ENCODE data around the gene OR52J3. TPM values are rescaled to one million over a fixed set of nuclear protein-coding genes. Genes with fewer than 3 reads are reported as not detected.

The OR52J3 gene
- polyA plus RNA-seq, 4 donors: not detected

DNA sequence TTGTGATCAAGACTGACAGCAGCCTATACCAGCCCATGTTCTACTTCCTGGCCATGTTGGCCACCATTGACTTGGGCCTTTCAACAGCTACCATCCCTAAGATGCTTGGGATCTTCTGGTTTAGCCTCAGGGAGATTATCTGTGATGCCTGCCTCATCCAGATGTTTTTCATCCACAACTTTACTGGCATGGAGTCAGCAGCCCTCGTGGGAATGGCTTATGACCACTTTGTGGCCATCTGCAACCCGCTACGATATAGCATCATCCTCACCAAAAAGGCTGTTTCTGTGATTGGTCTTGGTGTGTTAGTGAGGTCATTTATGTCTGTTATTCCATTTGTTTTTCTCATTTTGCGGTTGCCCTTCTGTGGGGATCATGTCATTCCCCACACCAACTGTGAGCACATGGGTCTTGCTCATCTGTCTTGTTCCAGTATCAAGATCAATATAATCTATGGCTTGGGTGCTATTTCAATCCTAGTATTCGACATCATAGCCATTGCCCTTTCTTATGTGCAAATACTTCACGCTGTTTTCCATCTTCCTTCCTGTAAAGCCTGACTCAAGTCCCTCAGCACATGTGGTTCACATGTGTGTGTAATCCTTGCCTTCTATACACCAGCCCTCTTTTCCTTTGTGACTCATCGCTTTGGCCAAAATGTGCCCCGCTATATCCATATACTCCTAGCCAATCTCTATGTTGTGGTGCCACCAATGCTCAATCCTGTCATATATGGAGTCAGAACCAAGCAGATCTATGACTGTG lies 46.7 kb downstream of the OR52J3 start:
- no peak for DNase-seq (ENCODE audit: low read depth in 4 of 4, low spot score in 2 of 4)

DNA sequence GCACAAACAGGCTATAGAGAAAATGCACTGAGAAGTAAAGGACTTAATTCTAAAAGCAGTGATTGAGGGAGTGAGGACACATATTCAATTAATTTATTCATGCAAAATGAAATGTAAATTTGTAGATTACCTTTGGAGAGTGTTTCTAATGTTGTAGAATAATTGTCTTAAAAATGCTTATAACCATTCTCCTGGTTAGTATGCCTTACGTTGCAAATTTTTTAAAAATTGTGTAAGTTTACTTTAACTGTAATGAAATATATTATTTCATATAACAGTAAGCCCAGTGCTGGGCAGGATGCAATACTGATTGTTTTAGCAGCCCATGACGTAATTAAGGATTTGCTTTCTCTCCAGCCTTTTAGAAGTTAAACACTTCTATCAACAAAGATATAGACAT lies 49.7 kb downstream of the OR52J3 start:
- DNase-seq (ENCODE audit: low read depth in 4 of 4, low spot score in 2 of 4): no peak

Other genes starting within 250 kb of the OR52J3 start
- gene OR52R1, start 242.1 kb upstream of the OR52J3 start, polyA plus RNA-seq (ENCODE audit: insufficient read length in 4 of 4): not detected
- gene OR51F2, start 225.2 kb upstream of the OR52J3 start, polyA plus RNA-seq (ENCODE audit: insufficient read length in 4 of 4): not detected
- gene OR51S1, start 197.3 kb upstream of the OR52J3 start, polyA plus RNA-seq (ENCODE audit: insufficient read length in 4 of 4): not detected
- gene OR51T1, start 164.6 kb upstream of the OR52J3 start, polyA plus RNA-seq (ENCODE audit: insufficient read length in 4 of 4): not detected
- gene OR51A7, start 142.7 kb upstream of the OR52J3 start, polyA plus RNA-seq (ENCODE audit: insufficient read length in 4 of 4): not detected
- gene OR51G2, start 127.2 kb upstream of the OR52J3 start, polyA plus RNA-seq (ENCODE audit: insufficient read length in 4 of 4): not detected
- not detected for gene OR51G1, start 122.2 kb upstream of the OR52J3 start, polyA plus RNA-seq (ENCODE audit: insufficient read length in 4 of 4)
- gene OR51A4, start 98.9 kb upstream of the OR52J3 start, polyA plus RNA-seq (ENCODE audit: insufficient read length in 4 of 4): under 1 TPM in 1 of 4 donors, not detected in 3; 0.05 TPM
- gene OR51A2, start 90.8 kb upstream of the OR52J3 start, polyA plus RNA-seq (ENCODE audit: insufficient read length in 4 of 4): not detected
- under 1 TPM; 0.03 to 0.24 (median 0.07) TPM for gene OR51L1, start 51.7 kb upstream of the OR52J3 start, polyA plus RNA-seq (ENCODE audit: insufficient read length in 4 of 4)
- not detected for gene OR52E2, start 13.1 kb downstream of the OR52J3 start, polyA plus RNA-seq (ENCODE audit: insufficient read length in 4 of 4)
- not detected for gene OR52E1, start 23.0 kb downstream of the OR52J3 start, polyA plus RNA-seq (ENCODE audit: insufficient read length in 4 of 4)
- gene OR52A5, start 91.8 kb downstream of the OR52J3 start, polyA plus RNA-seq (ENCODE audit: insufficient read length in 4 of 4): under 1 TPM in 1 of 4 donors, not detected in 3; 0.03 TPM
- under 1 TPM in 3 of 4 donors, not detected in 1; 0.02 to 0.08 (median 0.05) TPM for gene OR52A1, start 108.2 kb downstream of the OR52J3 start, polyA plus RNA-seq (ENCODE audit: insufficient read length in 4 of 4)
- gene OR51V1, start 154.2 kb downstream of the OR52J3 start, polyA plus RNA-seq (ENCODE audit: insufficient read length in 4 of 4): not detected
- gene HBB, start 180.5 kb downstream of the OR52J3 start, polyA plus RNA-seq (ENCODE audit: insufficient read length in 4 of 4): 100 to 1,000 TPM in 3 of 4 donors, 10 to 100 TPM in 1; 91.1 to 212 (median 149) TPM
- gene HBD, start 188.0 kb downstream of the OR52J3 start, polyA plus RNA-seq (ENCODE audit: insufficient read length in 4 of 4): 1 to 10 TPM; 1.2 to 4.1 (median 2.4) TPM
- 1 to 10 TPM; 3.5 to 7.1 (median 5.8) TPM for gene HBG1, start 203.3 kb downstream of the OR52J3 start, polyA plus RNA-seq (ENCODE audit: insufficient read length in 4 of 4)
- gene HBG2, start 208.3 kb downstream of the OR52J3 start, polyA plus RNA-seq (ENCODE audit: insufficient read length in 4 of 4): 1,000 to 10,000 TPM; 1,196 to 3,386 (median 2,205) TPM
- 1 to 10 TPM; 3.6 to 9.8 (median 7.9) TPM for gene HBE1, start 223.4 kb downstream of the OR52J3 start, polyA plus RNA-seq (ENCODE audit: insufficient read length in 4 of 4)